Kasumi-1 (cell line): Measurements from ENCODE around the gene FAM216A.
"Not testable (repeated sequence)": the region's sequence is repeated elsewhere in the genome, so short reads cannot be mapped to it uniquely, and the experiment has no call there.

ENCODE experiments used
- DNase-seq, 2 experiments: peaks; one replicate each; lab custom pipeline; 2025; lab: John Stamatoyannopoulos, UW

FAM216A gene

DNA sequence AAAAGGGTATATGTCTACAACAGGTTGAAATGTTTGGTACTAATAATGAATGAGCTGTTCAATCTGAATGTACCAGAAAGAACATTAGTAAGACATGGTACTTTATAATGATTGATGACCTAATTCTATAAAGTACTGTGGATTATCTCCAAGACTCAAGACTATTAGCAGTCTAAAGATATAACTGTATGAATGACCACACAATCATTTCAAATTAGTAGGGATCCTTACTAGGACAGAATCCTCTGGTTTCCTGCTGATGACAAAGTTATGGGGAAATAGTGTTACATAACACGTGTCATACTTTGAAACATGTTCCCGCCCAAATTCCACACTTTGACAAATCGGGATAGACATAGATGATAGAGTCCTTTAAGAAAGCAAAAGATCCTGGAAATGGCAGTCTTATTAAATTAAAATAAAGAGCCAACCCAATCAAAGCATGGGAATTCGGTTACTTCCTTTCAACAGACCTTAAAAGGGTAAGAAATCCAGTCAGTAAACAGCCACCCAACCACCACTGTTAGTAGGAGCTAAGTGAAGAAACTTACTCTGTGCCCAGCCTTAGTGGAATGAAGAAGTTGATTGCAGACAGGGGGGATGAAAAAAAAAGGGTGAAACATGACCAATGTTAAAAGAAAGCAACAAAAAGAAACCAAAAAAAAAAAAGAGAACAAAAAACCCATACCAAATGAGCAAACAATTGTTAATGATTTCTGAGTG, 30.5 kb downstream of the FAM216A start:
- peak; percentile 67 to 72 for DNase-seq

DNA sequence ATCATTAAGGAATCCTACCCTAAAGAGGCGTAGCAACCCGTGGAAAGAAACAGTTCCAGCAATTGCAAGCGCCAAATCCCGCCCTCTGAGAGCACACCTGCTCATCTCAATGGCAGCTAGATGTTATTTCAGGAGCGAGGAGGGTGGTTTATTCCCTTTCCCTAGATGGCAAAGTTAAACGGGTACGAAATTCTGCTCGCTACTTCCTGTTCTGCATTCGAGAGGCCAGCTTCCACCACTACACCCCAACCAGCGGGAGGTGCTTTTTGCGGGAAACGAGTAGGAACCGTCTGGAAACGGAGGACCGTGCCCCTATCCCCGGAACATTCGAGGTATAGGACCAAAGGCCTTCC, 32.7 kb downstream of the FAM216A start:
- peak; percentile 76 to 80 for DNase-seq

DNA sequence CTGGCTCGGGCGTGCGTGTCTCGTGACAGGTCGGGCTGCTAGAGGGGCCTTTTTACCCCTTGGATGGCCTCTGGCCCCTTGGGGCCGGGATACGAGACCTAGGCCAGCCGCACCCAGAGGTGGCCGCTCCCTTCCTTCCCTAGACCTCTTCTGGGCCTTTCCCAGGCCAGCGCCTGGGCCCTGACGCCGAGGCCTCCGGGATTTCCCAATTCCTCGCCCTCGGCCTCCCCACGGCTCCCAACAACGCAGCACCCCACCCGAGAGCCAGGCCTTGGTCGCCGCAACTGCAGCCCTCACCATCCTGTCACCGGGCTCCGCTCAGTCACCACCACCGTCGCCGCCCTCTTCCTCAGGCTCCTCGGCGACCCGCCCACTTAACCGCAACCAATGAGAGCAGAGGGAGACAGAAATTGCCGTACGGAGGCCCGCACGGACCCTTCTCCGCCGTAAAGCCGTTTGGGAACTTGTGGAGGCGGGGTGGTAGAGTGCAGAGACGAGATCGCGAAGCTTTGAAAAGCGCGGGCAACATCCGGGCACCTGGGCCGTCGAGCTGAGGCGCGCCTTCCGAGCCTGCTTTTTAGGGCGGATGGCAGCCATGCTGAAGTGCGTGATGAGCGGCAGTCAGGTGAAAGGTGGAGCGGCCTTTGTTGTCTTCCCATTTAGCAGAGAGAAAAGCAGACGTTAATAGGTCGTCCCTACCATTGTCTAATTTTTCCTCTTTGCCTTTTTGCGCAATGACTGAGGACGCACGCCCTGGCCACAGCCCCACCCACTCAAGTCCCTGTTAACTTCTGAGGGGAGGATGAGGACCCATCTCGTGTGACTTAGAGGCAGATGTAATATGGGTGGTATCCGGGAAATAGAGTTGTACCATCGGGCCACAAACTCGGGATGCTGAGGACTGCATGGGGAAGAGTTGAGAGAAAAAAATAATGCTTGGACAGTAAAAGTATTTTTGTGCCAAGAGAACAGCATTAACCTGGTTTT, 33.4 kb downstream of the FAM216A start, which contains the start of the genes RAD9B and VPS29:
Gene RAD9B (plus strand): TSS at position 580 of the 987 bp plus-strand sequence. CDS start 7 bp downstream, at position 587.
Gene VPS29 (minus strand): TSS at position 360 of the 987 bp plus-strand sequence. CDS start 60 bp downstream, at position 300.
- peak; percentile 99 for DNase-seq

DNA sequence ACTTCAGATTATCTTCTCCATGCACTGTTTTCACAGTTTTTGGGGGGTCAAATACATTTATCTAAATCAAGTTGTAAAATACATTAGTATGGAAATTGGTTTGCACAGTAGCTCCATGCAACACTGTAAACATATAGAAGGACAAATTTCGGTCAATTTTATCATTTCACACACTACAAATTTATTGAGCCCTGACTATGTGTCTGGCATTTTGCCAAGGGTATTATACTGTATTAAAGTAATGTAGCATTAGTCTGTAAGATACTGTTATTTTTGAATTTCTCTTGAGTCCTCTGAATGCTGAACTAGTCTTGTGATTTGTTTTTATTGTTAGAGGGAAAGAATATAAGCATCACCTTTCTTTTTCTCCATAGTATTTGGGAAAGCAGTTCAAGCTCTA, 34.8 kb downstream of the FAM216A start:
- DNase-seq: no peak

DNA sequence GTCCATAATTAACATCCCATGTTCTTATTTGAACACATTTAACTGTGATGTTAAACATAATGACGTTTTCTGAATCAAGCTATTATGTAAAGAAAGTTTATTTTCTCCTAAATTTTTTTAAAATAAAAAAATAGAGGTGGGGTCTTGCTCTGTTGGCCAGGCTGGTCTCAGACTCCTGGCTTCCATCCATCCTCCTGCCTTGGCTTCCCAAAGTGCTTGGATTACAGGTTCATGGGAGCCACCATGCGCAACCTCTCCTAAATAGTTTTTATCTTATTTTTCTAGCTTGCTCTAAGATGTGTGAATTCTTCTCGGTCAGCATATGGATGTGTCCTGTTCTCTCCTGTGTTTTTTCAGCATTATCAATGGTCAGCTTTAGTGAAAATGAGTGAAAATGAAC, 36.7 kb downstream of the FAM216A start:
- DNase-seq: no peak

DNA sequence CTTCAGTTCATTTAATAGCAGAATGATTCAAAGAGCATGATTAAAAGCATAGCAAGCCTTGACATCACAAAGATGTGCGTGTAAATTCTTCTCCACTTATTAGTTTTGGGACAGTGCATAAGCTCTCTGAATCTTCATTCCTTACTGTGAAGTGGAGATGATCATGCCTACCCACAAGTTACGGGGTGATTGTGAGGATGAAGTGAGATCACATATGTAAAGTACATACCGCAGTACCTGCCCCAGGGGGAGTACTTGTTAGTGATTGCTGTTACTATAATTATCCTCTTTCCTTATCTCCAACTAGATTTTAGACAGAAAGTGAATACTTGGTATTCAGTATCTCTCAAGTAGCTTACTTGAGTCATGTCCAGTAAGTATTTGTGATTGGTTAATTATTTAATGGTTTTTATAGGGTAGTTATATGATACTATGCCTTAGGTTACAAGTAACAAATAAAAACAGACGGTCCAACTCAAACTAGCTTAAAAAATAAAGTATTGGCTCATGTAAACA, 39.5 kb downstream of the FAM216A start:
- no peak for DNase-seq

DNA sequence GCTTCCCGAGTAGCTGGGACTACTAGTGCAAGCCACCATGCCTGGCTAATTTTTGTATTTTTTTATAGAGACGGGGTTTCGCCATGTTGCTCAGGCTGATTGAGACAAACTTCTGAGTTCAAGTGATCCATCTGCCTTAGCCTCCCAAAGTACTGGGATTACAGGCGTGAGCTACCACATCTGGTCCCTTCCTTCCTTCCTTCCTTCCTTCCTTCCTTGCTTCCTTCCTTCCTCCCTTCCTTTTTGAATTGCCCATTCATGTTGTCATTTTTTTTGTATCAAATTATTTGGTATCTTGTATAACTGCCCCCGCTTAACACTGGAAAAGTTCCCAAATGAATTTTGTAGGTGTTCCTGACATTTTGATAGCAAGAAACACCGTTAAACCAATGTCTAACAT, 45.2 kb downstream of the FAM216A start:
- DNase-seq: no peak

DNA sequence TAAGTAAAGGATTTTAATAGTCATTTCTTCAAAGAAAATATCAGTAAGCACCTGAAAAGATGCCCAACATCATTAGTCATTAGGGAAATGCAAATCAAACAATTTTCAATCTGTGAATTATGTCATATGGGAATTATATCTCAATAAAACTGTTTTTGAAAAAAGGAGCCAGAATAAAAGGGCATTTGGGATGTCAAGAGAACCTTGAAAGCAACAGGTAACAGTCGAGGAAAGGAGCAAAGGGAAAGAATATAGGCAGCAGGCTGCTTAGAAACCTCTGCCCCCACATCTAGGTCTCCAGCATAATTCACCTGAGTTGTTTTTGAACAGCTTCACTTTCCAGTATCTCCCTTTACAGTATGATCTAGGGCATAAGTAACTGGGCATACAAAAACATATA, 45.7 kb downstream of the FAM216A start:
- no peak for DNase-seq

DNA sequence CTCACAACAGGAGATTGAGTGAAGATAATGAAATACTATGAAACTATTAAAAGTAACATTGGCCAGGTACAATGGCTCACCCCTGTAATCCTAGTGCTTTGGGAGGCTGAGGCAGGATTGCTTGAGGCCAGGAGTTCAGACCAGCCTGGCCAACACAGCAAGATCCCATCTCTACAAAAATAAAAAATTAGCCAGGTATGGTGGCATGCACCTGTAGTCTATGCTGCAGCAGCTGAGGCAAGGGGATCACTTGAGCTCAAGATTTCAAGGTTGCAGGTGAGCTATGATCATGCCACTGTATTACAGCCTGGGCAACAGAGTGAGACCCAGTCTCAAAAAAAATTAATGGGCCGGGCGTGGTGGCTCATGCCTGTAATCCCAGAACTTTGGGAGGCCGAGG, 48.4 kb downstream of the FAM216A start:
- no peak for DNase-seq

DNA sequence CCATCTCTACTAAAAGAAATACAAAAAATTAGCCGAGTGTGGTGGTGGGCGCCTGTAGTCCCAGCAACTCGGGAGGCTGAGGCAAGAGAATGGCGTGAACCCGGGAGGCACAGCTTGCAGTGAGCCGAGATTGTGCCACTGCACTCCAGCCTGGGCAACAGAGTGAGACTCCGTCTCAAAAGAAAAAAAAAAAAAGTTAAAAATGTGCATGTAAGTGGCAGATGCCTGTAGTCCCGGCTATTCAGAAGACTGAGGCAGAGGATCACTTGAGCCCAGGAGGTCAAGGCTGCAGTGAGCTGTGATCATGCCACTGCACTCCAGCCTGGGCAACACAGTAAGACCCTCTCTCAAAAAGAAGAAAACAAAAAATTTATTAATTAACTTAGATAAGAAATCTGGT, 49.4 kb downstream of the FAM216A start:
- not testable (repeated sequence) for DNase-seq

DNA sequence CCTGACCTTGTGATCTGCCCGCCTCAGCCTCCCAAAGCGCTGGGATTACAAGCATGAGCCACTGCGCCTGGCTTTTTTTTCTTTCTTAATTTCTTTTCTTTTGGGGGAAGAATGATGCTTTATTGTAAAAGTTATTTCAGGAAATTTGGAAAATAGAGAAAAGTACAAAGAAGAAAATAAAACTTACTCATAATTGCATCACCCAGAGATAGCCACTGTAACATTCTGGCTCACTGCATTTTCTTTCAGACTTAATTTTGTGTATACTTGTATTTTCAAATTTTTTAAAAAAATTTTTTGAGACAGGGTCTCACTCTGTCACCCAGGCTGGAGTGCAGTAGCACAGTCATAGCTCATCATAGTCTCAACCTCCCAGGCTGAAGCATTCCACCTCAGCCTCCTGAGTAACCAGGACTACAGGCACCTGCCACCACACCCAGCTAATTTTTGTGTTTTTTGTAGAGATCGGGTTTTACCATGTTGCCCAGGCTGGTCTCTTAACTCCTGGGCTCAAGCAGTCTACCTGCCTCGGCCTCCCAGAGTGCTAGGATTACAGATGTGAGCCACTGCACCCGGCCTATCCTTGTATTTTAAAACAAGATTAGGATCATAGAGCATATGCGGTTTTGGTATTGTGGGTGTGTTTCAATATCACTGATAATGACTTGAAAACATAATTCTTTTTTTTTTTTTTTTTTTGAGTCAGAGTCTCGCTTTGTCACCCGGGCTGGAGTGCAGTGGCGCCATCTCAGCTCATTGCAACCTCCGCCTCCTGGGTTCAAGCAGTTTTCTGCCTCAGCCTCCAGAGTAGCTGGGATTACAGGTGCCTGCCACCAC, 52.4 kb downstream of the FAM216A start:
- not testable (repeated sequence) for DNase-seq

DNA sequence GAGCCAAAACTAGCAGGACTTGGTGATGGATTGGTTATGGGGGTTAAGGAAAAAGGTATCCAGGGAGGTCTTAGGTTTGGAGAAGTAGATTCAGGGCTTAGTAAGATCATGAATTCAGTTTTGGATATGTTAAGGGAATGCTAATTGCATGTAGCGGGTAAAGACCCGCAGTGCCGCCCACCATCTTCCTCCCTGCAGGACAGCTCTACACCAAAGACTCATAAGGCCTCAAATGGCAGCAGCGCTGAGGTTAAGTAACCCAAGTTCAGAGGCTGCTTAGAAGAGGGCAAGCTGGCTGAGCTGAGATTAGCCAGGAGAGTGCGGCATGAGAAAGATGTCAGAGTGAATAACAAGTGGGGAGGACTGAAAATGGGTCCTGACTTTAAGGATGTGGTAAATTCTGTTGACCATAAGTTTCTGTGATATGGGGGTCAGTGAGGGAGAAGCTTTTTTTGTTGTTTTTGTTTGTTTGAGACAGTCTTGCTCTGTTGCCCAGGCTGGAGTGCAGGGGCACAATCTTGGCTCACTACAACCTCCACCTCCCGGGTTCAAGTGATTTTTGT, 59.7 kb downstream of the FAM216A start:
- DNase-seq: no peak

DNA sequence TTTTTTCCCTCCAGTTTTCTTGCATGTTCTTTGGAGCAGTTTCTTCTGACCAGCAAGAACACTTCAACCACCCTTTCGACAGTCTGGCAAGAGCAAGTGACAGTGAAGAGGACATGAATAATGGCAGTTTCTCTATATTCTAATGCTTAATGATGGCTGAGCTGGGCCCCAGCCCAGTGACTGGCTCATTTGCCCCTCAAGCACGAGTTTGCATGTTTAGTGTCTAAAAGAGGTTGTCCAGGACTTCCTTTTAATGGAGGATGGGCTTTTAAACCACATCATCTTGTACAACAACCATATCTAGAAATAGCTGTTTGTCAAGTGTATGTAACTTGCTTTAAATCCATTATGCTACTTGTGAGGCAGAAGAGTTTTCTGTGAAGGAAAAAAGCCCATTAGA, 61.9 kb downstream of the FAM216A start:
- DNase-seq: no peak

DNA sequence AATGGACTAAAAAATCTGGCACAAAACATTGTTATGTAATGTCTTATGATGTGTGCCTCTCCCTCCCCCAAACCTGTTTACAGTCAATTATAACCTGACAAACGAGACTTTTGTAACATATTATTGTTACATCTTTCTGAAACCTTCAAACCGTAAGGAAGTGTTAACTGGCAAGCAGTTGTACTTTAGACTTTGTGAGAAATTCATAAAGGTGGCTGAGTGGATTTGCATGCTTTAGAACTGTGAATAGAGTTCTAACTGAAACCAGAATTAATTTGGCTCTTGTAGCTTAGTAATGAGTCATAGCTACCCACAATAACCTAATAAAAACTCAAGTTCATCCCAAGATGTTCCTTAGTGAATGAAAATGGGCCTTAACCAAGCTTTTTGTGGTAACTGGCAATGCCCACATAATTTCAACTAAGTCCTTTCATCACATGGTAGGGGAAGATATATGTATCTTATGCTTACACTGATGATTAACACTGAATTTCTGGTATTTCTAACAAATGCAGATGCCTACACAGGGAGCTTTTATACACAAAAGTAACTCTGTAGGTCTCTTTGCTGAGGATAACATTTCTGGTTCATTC, 63.2 kb downstream of the FAM216A start:
- DNase-seq: no peak

DNA sequence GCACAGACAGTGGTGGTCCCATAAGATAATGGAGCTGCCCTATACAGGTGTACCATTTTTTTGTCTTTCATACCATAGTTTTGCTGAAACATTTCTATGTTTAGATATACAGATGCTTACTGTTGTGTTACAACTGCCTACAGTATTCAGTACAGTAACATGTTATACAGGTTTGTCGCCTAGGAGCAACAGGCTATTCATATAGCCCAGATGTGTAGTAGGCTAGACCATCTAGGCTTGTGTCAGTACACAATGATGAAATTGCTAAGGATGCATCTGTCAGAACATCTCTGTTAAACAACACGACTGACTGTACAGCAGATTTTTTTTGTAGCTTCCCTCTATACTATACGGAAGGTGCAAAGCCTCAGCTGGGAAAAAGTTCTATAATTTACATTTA, 64.0 kb downstream of the FAM216A start:
- no peak for DNase-seq

DNA sequence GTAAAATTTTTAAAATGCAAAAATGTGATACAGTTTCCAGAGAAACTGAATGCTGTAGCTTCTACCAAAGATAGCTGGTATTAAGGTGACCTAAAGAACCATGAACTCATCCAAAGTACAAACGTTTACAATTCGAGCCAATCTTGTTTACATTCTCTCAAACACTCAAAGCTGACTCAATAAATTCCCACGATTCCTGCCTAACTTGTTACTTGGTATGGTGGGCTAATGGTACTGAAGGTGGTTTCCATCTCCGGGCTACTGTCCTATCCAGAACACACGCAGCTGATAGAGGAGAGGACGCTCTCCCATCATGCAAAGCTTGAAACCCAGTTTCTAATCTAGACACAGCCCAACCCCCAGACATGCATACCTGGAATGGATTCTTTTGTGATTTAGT, 65.0 kb downstream of the FAM216A start:
- DNase-seq: no peak

DNA sequence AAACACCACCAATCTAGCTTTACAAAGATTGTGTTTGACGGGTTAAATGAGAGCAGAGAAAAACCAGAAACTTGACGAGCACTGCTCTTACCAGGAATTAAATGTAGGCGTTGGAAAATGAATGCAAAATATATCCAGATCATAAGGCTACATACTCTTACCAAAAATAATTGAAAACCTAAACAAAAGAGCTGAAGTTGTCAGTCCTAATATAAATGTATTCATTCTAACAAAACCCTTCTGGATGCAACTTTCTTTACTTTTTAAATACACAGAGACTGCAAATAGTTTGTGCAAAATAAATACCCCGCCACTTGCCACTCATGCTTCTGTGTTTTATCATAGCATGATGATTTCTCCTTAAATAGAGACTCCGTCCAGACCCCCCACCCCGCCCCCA, 66.2 kb downstream of the FAM216A start:
- no peak for DNase-seq

DNA sequence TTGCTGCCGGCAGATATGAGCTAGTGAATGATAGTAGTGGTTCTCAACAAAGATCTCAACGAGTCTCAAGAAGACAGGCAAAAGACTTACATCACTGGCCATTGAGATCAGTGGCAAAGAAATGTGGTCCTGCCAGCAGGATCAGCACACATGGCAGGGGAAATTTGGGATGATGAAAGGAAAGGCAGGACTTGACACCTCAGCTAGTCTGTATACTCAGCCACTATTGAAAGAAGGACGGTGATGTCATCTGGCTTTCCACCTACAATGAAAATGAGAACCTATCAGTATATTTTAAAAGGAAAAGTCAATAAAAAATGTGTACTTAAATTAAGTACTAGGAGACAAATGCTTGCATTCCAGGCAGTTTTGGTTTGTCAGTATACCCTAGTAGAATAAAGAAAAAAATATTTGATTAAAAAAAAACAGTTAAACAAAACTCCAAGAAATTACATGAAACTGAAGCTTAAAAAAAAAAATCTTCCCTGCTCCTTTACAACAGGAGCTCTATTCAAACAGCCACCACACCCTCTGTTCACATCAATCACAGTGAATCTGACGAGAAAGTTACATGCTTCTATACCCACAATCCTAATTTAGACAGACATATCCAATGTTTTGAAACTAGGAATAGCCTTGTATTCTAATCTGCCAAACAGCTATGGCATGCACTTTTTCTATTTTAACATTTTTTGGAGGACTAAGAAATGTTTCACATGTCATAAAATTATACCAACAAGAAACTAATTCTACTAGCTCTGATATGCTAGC, 68.4 kb downstream of the FAM216A start:
- DNase-seq: no peak

DNA sequence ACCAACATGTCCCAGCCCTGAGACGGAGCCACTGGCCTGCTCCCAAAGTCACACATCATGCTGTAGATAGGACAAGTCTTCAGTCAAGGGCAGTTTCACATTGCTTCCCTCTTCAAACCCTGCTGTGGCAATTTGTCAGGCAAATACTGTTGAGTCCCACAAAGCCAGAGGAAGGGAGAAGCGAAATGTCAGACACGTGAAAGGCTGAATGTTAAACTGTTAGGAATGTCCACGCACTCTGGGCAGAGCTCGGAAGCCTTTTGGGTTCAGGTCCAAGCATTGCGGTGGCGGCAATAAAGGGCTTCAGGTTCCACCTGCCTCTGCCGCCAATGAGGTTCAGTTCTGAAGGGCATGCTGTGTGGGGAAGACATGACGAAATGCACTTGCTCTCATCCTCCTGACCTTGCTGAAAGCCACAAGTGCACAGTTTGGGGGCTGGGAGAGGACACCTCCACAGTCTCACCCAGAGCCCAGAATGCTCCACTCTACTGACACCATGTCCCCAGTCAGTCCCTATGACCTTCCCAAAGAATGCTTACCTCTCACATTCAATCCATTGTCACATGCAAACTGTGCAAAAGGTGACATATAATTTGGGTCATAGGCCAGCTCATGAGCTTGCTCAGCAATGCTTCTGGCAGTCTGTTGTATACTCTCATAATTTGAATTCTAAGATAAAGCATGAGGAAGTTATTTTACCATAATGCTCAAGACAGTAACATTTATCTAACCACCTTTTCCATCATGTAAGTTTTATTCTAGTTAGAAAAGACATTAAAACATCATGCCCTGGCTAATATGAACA, 69.2 kb downstream of the FAM216A start:
- no peak for DNase-seq
